CD4-positive, alpha-beta T cell treated with Interleukin-6 for 4 hours (primary cell): ENCODE data around the gene DCTN5.
"Not testable (repeated sequence)": the region's sequence is repeated elsewhere in the genome, so short reads cannot be mapped to it uniquely, and the experiment has no call there.

Experiments
- DNase-seq: peaks from one replicate; pipeline ENCODE4 v3.0.0-alpha.2; 2020; ENCODE audit warnings: mixed read lengths

The DCTN5 gene

DNA sequence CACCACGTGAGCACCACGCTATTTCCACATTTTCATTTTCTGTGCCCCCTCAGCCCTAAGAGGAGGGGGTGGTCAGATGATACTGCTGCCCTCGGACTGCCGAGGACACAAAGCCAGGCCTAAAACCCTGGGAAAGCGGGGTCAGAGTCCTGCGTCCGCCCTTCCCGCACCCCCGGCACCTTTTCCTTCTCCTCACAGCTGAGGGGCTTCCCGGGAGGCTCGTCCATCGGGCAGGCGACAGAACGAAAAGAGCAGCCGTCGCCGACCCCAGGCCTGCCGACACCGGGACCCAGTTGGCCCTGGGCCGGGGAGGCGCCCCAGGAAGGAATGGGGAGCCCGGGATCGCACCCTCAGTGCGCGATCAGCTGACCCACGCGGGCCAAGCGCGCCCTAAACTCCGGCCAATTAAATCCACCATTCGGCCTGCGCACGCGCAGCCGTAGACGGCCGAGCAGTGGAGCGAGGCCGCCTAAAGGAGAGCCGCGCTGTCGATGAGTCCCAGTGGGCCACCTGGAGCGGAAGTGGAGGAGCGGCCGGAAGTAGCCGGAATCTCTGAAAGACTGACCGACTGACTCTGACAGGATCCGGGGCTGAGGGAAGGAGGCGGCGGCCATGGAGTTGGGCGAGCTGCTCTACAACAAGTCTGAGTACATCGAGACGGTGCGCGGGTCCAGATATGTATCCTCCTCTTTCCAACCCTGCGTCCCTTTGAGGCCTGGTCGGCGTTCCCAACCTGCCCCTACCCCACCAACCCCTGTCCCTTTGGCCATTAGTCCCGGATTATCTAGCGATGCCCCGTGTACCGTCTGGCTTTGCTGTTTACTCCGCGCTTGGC is at the start of gene DCTN5, which contains the start of gene PALB2:
TSS of gene DCTN5 (plus strand) at position 536 of the 835 bp plus-strand sequence. CDS start at position 613, 77 bp downstream.
TSS of gene PALB2 (minus strand) at position 380 of the 835 bp plus-strand sequence. CDS start at position 227, 153 bp downstream.
- DNase-seq, result peak; percentile 86

DNA sequence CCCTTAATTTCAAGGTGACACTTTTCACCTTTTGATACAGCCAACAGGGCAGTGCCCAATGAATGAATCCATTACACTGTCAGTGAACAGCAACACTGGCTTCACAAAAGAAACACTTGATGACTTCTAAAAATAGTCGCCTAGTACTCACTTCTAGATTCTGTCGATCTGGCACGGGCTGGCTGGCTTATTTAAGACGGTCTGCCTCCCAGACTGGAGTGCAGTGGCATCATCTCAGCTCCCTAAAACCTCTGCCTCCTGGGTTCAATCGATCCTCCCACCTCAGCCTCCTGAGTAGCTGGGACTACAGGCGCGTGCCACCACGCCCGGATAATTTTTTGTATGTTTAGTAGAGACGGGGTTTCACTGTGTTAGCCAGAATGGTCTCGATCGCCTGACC is 47.1 kb upstream of the DCTN5 start:
- DNase-seq, result no peak

DNA sequence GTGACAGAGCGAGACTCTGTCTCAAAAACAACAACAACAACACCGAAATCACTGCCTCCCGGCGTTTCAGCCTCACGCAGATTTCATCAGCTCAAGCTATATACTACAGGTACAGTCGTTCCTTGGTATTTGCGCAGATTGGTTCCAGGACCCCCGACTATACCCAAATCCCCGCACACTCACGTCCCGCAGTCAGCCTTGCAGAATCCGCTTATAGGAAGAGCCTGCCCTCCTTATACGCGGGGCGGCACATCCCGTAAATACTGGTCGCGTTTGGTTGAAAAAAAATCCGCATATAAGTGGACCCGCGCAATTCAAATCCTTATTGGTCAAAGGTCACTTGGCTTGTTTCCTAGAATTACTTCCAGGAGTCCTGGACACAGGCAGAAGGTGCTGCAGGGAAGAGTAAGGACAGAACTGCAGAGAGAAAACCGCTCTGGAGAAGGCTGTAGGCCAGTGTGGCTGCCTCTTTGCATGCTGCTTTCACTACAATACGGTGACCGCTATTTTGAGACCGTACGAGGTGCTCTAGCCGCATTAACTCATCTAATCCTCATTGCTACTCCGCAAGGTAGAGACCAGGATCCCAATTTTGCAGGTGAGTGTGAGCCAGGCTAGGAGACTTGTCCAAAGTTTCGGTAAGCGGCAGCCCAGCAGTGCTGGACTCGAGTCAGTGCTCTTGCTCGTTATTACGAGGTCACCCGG is 45.9 kb upstream of the DCTN5 start:
- no peak for DNase-seq

DNA sequence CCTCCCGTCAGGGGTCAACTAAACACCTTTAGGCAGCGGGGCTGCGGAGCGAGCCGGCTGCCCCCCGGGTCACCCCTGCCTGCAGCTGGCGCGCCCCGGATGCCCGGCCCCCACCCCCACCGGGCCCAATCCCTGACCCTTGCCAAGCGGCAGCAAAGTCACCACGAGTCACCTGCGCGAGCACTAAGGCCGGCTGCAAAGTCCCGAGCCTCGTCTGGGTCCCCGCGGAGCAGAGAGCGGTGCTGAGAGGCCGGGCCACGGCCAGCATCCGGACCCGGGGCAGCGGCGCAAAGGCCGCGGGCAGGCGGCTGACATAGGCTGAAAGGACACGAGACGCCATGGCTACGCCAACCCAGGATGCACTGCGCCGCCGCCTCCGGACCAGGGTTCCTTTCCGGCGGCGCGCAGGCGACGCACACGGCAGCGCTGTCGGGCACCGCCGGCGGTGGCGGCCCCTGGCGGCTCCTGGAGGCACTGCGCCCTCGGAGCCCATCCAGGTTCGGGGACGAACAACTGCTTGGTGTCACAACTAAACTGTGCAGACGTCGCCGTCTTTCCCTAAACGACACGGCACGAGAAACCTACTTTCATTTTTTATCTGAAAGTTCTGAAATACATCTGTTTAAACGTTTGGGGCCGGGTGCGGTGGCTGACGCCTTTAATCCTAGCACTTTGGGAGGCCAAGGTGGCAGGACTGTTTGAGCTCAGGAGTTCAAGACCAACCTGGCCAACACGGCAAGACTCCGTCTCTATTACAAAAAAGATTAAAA is 45.1 kb upstream of the DCTN5 start, which contains the start of gene NDUFAB1:
TSS of gene NDUFAB1 (minus strand) at position 366 of the 770 bp plus-strand sequence. CDS start at position 340, 26 bp downstream.
- peak; percentile 90 for DNase-seq

DNA sequence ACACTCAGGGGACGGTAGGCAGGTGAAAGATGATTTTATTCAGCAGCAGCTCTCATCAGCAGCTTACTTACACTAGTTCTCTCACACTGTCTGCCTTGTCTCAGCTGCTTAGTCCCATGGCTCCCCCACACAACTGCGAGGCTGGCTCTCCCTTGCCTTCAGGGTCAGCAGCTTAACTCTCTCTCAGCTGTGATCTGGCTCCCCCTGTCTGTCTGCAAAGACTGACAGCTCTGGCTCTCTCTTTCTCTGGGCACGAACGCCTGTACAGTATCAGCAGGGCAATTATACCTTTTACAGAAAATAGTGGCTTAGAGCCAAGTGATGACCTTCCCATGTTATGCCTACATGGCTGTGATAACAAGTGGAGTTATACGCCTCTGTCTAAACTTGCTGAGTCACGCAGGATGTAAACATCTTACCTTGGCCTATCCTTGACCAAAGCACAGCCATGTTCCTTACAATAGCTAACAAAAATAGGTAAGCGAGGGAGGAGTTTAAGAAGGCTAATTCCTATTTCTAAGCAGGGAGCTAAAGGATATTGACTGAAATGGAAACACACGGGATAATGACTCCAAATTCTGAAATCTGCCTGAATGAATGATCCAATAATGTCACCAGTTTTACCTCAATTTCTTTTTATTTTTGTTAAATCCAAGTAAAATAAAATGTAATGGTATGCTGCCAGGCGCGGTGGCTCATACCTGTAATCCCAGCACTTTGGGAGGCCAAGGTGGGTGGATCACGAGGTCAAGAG is 44.1 kb upstream of the DCTN5 start:
- DNase-seq, result peak; percentile 16

DNA sequence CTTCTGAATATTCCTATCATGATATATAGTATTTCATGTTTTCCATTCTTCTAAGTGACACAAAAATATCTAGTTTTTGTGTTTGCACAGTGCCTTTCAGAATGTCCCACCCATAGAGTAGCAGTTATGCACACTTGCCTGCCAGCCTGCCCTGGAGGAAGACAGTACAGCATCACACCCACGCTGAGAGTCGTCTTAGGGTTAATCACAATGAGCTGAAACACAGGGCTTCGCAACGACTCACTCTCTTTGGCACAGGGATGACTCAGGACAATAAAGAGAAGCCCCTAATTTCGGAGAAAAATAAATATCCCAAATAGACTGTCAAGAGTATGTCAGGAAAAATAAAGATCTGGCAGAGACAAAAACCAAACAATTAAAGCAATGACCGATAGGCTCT is 33.5 kb upstream of the DCTN5 start:
- no peak for DNase-seq

DNA sequence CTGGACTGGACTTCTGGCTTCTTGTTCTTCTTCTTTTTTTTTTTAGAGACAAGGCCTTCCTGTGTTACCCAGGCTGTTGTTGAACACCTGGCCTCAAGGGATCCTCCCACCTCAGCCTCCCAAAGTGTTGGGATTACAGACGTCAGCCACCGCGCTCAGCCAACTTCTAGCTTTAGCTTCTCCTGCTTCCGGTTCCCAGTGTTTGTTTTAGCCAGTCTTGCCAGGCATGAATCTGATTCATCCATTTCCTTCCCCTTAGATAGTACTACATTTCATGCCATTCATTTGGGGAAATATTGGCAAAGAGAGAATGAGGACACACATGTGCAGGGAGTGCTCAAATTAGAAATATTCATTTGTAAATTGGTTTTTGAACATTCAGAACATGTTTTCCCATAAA is 33.1 kb upstream of the DCTN5 start:
- DNase-seq, result no peak

DNA sequence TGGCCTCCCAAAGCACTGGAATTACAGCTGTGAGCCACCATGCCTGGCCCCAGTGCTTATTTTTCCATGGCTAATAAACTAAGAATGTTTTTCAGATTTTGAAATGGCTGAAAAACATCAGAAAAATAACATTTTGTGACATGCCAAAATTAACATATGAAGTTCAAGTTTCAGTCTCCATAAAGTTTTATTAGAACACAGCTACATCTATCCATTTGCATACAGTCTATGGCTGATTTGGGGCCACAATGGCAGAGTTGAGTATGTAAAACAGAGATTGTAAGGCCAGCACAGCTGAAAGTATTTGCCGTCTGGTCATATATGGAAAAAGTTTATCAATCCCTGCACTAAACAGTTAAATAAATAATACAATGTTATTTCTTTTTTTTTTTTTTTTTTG is 31.3 kb upstream of the DCTN5 start:
- DNase-seq, result no peak

DNA sequence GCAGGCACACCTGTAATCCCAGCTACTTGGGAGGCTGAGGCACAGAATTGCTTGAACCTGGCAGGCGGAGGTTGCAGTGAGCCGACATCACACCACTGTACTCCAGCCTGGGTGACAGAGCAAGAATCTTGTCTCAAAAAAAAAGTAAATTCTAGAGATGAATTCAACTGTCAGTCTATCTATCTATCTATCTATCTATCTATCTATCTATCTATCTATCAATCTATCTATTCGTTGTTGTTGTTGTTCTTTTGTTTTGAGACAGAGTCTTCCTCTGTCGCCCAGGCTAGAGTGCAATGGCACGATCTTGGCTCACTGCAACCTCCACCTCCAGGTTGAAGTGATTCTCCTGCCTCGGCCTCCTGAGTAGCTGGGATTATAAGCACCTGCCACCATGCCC is 30.4 kb upstream of the DCTN5 start:
- DNase-seq, result not testable (repeated sequence)

DNA sequence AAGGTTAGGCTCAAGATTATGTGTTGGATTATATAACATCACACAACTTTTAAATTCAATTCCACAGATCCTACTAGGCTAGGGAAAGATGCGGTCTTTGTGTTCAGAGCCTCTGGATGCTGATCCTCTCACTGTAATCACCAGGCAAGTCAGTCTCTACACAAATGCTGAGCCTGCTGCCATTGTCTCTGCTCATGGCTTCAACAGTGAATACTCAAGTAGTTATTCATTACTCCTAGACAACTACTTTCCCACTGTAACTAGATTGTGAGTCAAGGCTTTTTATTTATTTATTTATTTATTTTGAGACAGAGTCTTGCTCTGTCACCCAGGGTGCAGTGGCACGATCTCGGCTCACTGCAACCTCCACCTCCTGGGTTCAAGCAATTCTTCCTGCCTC is 29.3 kb upstream of the DCTN5 start:
- no peak for DNase-seq

DNA sequence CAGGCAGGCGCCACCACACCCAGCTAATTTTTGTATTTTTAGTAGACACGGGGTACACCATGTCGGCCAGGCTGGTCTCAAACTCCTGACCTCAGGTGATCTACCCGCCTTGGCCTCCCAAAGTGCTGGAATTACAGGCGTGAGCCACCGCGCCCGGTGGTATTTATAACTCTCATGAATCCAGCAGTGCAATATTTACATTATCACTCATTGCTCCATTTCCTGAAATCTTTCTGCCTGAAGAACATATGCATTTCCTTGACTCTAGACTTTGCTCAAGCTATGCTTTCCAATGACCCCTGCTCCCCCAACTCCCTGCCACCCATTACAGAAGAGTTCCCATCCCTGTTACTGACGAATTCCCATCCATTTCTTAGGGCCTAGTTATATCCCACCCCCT is 25.5 kb upstream of the DCTN5 start:
- no peak for DNase-seq

DNA sequence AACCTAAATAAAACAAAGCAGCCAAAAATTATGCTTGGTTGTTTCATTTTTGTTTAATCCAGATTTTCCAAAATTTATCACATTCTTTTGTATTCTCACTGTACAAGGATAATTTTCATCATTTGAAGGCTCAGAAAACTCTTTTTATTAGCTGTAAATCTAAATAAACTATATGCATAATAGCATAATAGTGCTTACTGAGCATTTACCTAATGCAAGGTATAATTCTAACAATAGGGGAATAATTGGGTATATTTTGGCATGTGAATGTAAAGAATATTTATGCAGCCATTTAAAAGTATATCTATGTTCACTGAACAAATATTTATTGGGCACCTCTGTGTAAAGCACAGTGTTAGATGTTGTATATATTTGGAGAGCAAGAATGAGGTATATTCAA is 17.2 kb upstream of the DCTN5 start:
- no peak for DNase-seq

DNA sequence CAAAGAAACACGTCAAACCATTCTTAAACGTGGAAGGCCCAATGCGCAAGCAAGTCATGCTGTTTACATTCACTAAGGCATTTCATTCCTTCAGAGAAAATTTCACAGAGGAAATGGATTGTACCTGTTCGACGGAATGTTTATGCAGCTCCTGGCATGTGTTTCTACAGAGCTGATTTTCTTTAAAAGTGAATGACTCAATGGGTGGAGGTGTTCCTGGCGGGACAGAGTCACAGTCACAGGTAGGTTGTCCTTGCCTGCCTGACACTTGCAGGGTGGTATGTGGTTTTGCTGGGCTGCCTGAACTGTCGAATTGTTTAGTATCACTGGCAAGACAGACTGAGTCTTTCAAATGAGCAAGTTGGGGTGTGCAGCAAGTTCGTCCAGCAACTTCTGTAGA is 11.8 kb upstream of the DCTN5 start:
- DNase-seq, result no peak

DNA sequence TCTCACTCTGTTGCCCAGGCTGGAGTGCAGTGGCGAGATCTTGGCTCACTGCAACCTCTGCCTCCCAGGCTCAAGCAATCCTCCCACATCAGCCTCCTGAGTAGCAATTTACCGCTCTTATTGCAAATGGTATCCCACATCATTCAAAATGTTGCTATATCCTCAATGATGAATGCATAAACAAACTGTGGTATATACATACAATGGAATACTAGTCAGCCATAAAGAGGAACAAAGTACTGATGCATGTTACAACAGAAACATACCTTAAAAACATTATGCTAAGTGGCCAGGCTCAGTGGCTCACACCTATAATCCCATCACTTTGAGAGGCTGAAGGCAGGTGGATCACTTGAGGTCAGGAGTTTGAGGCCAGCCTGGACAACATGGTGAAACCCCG is 9.4 kb upstream of the DCTN5 start:
- DNase-seq, result not testable (repeated sequence)

DNA sequence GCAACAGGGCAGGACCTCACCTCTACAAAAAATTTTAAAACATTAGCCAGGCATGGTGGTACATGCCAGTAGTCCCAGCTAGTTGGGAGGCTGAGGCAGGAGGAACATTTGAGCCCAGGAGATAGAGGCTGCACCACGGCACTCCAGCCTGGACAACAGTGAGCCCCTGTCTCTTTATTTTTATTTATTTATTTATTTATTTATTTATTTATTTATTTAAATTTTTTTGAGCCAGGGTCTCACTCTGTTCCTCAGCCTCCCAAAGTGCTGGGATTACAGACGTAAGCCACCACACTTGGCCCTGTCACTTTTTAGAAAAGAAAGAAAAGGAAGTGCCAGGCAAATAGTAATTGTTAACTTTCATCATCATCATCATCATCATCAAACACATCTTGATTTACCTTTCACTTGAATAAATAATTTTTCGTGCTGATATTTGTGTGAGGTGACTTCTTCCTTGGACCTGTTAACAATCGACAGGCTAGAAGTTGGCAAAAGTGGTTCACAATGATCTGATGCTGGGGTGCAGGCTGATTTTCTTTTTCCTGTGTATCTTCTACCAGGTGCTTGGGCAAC is 6.7 kb upstream of the DCTN5 start:
- DNase-seq, result no peak

DNA sequence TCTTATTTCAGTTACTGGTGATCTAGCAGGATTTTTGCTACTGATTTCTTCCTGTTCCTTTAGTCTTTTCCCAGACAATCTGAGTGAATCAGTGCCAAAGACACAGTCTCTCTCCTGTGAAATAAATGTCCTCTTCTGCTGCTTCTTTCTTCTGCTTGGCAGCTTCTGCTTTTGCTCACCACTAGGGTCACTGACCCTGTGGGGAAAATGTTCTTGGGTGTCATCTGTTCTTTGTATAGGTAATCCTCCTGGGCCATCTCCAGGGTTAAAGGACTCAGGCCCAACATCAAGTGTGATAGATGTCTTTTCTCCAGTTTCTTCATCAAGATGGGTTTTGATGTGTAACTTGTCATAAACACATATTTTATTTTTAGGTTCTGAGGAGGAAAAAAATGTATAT is 5.3 kb upstream of the DCTN5 start:
- no peak for DNase-seq

DNA sequence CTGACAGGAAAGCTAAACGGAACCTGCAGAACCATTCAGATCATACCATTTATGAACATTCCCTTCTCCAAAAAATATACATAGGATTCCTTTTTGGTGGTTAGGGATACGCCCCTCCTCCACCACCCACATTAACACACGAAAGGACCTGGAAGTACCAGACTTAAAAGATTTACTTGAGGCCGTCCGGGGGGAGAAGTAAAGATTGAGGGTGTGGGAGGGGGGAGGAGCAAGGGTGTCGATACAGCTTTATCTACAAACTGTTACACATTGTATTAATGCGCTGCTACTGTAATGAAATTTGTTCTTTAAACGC is 693 bp upstream of the DCTN5 start:
- DNase-seq, result peak; percentile 2

DNA sequence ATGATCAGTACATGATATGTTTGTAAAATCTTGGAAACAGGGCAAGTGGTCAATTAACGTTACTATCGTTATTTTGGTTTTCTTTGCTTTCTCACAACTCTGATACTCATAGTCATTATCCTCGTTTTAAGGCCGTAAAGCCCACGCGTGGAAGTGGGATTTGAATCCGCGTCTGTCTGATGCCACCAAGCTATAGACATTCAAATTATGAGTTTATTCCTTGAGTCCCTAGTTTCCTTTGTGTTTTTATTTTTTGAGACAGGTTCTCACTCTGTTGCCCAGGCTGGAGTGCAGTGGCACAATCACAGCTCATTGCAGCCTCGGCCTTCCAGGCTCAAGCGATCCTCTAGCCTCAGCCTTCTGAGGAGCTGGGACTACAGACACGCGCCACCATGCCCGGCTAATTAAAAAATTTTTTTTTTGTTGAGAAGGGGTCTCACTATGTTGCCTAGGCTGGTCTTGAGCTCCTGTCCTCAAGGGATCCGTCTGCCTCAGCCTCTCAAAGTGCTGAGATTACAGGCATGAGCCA is 1.0 kb downstream of the DCTN5 start:
- no peak for DNase-seq

DNA sequence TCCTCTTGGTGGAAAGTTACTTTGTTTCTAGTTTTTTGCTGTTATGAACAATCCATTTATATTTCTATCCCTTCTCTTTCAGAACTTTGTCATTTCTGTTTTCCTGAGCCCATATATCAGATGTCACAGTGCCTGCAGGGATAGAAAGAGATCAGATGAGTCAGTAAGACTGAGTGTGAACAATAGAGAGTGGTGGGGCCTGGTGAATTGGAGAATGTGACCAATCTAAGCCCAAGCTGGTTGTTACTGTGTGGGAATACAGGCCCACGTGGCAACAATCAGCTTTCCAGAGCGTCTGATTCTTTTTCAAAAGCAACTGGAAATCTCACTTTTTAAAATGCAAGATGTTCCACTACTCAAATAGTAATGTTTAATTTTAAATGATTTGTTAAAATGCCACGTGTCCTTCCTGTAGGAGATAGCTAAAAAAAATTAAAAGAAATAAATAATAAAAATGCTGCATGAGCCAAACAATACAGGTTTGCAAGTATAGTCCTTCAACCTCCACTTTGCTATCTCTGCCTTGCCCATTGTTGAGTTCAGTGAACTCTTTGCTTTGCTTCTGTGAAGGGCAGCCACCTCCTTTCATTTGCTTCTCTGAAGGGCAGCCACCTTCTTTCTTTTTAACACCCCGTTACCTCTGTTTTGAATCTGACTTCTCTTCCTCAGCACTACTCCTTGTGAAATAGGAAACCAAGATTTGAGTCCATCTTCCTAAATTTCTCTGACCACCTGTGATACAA is 9.6 kb downstream of the DCTN5 start:
- DNase-seq, result no peak

DNA sequence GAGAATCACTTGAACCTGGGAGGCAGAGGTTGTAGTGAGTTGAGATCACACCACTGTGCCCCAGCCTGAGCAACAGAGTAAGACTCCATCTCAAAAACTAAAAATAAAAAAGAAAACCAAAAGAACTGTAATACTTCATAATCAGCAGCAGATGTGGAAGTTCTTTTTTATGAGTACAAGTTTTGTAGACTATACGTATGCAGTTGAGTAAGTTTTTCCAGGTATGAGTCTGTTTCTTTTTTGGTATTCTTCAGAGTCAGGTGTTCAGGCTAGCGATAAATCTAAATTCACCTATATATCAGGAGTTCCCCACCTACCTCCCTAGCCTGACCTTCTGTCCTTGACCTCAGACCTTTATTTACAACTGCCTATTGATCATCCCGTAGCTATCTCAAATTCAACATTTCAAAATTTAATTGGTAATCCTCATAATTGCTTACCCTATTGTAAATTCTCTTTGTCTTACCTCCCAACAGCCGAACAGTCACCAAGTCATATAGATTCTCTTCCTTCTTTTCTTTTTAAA is 10.7 kb downstream of the DCTN5 start:
- no peak for DNase-seq

DNA sequence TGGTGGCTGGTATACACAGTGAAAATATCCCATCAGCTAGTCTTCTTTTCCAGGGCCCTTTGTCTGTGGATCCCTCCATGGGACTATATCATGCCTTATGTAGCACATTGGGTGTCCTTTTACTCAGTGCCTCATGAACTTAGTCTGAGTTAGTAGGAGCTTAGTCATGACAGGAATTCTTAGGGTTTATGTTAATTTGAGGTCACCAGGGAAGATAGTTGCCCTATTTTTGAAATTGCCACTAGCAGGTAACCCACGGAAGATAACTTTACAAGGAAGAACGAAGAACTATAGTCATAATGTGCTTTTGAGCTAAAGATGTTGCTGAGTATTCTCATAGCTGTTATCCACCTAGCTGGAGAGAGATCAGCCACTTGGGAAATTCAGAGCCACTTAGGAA is 22.7 kb downstream of the DCTN5 start:
- no peak for DNase-seq
